AG09319 (cell line): Measurements from ENCODE around the gene GABRB3.

ENCODE experiments used
- DNase-seq: peaks from one replicate; pipeline ENCODE4 v3.0.0-alpha.2; 2010; ENCODE audit warnings: low read depth; ENCODE audit errors: extremely low read depth
- TF ChIP-seq, protein P1 (sequence below): IDR thresholded peaks from 2 replicates; pipeline ENCODE4 v1.5.1; 2011; ENCODE audit warnings: low read depth, mild to moderate bottlenecking, inconsistent platforms, low read length, moderate library complexity

The GABRB3 gene

DNA sequence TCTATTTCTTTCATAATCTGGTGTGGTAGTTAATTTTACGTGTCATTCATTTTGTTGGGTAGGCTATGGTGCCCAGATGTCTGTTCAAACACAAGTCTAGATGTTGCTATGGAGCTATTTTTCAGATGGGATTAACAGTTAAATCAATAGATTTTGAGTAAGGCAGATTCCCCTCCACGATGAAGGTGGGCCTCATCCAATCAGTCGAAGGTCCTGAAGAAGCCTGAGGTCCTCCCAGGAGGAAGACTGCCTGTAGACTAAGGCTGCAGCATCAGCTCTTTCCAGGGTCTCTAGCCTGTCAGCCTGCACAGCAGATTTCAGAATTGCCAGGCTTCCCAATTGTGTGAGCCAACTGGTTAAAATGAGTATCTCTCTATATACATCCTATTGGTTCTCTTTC is 92.9 kb downstream of the GABRB3 start:
- DNase-seq, result no peak
- TF ChIP-seq, protein P1, sequence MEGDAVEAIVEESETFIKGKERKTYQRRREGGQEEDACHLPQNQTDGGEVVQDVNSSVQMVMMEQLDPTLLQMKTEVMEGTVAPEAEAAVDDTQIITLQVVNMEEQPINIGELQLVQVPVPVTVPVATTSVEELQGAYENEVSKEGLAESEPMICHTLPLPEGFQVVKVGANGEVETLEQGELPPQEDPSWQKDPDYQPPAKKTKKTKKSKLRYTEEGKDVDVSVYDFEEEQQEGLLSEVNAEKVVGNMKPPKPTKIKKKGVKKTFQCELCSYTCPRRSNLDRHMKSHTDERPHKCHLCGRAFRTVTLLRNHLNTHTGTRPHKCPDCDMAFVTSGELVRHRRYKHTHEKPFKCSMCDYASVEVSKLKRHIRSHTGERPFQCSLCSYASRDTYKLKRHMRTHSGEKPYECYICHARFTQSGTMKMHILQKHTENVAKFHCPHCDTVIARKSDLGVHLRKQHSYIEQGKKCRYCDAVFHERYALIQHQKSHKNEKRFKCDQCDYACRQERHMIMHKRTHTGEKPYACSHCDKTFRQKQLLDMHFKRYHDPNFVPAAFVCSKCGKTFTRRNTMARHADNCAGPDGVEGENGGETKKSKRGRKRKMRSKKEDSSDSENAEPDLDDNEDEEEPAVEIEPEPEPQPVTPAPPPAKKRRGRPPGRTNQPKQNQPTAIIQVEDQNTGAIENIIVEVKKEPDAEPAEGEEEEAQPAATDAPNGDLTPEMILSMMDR, result no peak

DNA sequence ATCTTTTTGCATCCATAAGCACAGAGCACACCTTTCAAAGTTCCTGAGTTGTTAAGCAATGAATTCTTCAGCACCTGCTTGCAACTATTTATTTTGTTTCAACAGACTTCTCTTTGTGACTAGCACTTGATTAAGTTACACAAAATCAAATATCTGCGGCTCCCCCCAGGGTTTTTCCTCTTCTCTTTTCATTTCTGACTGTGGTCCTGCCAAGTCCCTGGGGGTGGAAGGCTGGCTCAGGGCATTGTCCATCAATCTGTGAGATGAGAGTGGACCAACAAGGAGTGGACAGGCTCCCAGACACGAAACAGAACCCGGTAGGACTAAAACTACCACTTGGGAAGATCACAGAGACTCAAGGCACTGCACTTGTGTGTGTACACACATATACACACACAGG is 96.8 kb downstream of the GABRB3 start:
- TF ChIP-seq, protein P1, result no peak

DNA sequence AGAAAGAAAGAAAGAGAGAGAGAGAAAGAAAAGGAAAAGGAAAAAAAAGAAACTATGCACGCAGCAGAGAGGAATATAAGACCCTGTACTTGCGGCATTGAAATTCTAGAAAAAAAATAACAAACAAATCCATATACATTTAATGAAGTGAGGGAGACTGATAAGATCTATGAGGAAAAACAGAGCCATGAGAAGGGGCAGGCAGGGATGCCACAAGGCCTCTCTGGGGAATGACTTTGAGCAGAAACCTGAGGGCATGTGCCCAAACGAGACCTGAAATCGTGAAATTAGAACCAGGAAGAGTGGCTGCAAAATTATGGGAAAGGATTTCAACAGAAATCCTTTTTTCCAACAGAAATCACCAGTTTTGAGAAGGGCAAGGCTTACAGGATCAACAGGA is 98.4 kb downstream of the GABRB3 start:
- DNase-seq, result no peak
- TF ChIP-seq, protein P1, result no peak

More for the DNA sequence above, 96.8 kb downstream of the GABRB3 start:
- no peak for DNase-seq

DNA sequence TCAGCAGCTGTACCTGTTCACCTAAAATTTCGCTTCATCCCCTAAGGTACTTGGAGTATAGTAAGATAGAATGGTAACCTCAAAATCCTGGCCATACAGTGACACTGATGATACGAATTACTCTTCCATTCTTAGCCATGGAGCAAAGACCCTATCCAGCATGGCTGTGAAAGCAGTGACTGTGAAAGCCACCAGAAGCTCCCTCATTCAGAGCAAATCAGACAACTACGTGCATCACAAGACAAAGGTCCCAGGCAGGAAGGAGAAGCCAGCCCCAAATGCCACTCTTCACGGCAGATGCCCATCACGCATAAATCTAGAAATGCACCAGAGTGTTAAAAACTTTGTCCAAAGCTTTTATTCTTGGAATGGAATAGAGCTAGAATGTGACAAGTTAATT is 99.4 kb downstream of the GABRB3 start:
- DNase-seq, result no peak
- TF ChIP-seq, protein P1, result no peak

DNA sequence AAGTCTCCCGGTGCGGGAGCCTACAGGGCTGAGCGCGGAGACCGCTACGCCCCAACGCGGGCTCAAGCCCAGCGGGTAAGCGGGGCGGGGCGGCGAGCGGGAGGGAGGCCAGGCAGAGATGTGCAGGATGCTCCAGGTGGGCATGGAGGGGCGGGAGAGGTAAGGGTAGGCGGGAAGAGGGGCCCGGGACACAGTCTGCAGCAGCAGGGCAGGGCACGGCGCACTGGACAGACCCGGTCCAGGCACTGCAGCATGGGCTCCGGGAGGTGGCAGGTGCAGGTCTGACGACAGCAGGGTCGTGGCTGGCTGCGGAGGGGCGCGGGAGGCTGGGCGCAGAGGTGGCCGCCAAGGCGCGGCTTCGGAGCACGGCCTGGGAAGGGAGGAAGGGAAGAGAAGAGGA is 102.8 kb downstream of the GABRB3 start:
- no peak for DNase-seq
- TF ChIP-seq, protein P1, result no peak

DNA sequence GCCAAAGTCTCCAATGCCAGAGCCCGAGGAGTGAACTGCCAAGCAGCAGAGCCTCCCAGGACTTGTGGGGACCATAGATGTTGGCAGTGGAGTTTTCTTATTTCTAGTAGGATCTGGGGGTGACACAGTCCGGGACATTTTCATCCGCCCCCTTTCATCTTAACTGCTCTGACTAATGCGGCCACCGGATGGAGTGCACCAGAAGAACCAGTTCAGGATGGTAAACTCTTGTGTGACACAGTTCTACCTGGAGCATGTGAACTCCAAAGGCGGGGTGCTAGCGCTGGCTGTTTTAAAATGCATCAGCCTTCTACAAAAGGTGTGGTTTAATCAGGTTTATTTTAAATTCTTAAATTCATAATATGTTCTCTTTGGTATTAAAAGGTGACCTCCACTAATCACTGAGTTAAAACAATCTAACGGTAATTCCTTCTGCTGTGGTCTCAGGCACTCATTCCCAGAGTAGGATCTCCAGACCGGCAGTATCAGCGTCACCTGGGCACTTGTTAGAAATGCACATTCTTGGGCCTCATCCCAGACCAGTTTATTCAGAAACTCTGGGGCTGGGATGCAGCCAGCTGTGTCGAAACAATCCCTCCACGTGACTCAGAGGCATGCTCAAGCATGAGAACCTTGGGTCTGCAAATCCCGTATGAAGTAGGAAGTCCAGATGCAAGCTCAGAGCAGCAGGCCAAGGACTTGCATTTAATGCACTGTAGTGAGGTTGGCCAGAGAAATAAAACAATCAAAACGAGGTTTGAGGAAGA is 105.5 kb downstream of the GABRB3 start:
- TF ChIP-seq, protein P1, result no peak
- DNase-seq, result no peak

DNA sequence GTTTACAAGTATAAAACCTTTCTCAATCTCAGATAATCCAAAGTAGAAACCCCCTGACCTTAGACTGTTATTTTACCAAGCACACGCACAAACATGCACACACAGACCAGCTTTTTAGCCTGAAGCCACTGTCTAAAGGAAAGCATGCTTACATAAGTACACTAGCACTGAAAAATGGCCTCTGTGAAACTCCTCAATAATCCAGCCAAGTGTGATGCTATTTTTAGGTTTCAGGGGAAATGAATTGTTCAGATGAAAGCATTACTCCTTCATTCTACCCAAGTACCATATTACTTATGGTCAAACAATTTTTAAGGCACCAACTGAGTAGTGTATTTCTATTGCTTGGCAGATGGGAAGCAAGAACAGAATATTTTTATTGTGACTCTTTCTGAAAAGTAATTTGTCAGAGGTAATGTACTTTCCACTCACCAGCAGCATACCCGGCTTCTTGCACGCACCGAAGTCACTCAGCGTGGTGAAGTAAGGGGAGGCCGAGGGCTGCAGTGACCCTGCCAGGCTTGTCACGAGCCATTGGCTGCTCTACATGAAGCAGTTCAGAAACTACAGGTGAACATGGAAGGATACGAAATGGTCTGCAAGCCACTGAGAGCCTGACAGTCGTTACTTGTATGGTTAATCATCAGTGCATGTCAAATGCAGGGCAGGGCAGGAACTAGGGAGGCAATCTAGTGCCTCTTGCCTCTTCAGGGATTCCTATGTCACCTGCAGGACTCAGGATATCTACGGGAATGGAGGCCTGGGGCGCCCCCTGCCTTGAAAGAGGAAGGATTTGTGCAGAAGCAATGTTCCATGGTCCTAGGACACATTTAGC is 106.7 kb downstream of the GABRB3 start:
- TF ChIP-seq, protein P1, result no peak
- DNase-seq, result no peak
